ENCODE measurements around the gene SPATA6L.

DNA sequence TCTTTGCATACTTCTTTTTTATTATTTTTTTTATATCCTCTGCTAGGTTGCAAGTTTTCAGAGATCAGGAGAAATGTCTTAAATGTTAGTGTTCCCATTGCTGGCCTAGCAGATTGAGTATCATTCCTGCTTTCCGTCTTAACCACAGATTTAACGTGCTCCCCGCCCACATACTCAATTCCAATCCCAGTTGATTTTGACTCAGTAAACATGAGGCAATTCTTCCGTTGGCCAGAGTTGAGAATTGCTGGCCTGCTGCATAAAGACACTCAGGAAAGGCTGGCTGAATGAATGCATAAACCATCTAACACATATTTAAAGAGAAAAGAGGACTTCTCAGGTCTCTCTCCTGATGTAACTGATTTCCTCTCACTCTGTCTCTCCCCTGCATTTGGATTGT, 51.0 kb downstream of the SPATA6L start:
- TF ChIP-seq, protein P1, sequence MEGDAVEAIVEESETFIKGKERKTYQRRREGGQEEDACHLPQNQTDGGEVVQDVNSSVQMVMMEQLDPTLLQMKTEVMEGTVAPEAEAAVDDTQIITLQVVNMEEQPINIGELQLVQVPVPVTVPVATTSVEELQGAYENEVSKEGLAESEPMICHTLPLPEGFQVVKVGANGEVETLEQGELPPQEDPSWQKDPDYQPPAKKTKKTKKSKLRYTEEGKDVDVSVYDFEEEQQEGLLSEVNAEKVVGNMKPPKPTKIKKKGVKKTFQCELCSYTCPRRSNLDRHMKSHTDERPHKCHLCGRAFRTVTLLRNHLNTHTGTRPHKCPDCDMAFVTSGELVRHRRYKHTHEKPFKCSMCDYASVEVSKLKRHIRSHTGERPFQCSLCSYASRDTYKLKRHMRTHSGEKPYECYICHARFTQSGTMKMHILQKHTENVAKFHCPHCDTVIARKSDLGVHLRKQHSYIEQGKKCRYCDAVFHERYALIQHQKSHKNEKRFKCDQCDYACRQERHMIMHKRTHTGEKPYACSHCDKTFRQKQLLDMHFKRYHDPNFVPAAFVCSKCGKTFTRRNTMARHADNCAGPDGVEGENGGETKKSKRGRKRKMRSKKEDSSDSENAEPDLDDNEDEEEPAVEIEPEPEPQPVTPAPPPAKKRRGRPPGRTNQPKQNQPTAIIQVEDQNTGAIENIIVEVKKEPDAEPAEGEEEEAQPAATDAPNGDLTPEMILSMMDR (conservative IDR thresholded peaks at IDR 0.05 in 1 of 2, IDR thresholded peaks at IDR 0.05 in 1 of 2; ENCODE audit: extremely low read depth in 1 of 2, insufficient read depth in 1 of 2, low read depth in 1 of 2, low read length in 2 of 2) = no peak
- no peak for TF ChIP-seq EZH2 (IDR thresholded peaks at IDR 0.05; ENCODE audit: borderline replicate concordance, low read length)

Measured in mammary epithelial cell (primary cell).